GM12892 (cell line): ENCODE results near the gene PIP5K1A.

Source experiments
- POLR2A ChIP-seq: IDR thresholded peaks from 2 replicates; pipeline ENCODE4 v1.6.1; 2011; ENCODE audit warnings: low read depth, low read length, control low read depth
- POLR2AphosphoS5 ChIP-seq: IDR thresholded peaks from 2 replicates; pipeline ENCODE4 v1.6.1; 2011; ENCODE audit warnings: low read depth, low read length, control low read depth
- TAF1 ChIP-seq: IDR thresholded peaks from 2 replicates; pipeline ENCODE4 v1.6.1; 2011; ENCODE audit warnings: low read depth, mild to moderate bottlenecking, control low read depth, low read length, borderline replicate concordance

DNA sequence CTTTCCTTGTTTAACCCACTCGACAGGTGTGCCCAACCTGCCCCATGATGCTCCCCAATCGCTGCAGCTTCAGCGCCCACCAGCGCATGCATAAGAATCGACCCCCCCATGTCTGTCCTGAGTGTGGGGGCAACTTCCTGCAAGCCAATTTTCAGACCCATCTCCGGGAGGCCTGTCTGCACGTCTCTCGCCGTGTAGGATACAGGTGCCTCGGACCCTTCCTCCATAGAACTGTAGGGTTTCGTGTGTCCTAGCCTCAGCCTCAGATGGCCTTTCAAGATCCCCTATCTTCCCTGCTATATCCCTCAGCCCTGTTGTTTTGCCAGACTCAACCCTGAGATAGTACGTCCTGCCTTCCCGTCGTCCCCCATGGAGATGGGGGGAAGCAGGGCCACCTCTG, 90.2 kb downstream of the PIP5K1A start:
- TF ChIP-seq POLR2AphosphoS5 (no peak), POLR2A (no peak), TAF1 (no peak)
